Measurements from ENCODE around the gene PRXL2C.
"Not testable (repeated sequence)": the region's sequence is repeated elsewhere in the genome, so short reads cannot be mapped to it uniquely, and the experiment has no call there.

PRXL2C gene

GRCh38 chr9:96655198-96655851, at the start of gene PRXL2C:
Gene PRXL2C (minus strand): TSS chr9:96655317. CDS start chr9:96655281, 36 bp downstream.
- Histone ChIP-seq H3F3A (ENCODE audit: low read depth) (no peaks in the 10 kb centered on the region), H3K9me2 (replicated peaks; ENCODE audit: low read depth, low read length) (no peaks in the 10 kb centered on the region), H4K20me1 (ENCODE audit: insufficient read depth, low read length, poor library complexity, severe bottlenecking) (no peaks in the 10 kb centered on the region), H3K9ac (ENCODE audit: low read depth, low read length, poor library complexity, severe bottlenecking) (no peak within 1 kb of the TSS), H3K79me2 (ENCODE audit: insufficient read depth, low read length) (no peaks in the 10 kb centered on the region), H3K4me1 (ENCODE audit: insufficient read depth, low read length, poor library complexity, severe bottlenecking) (no peaks in the 10 kb centered on the region), H3K9me3 (ENCODE audit: insufficient read depth, low read depth, low read length) (no peaks in the 10 kb centered on the region), H3K4me3 (ENCODE audit: low read length, poor library complexity, severe bottlenecking) (no peak within 1 kb of the TSS), H2AFZ (ENCODE audit: low read length) (no peak within 1 kb of the TSS), H3K27me3 (ENCODE audit: insufficient read depth, low read length, poor library complexity, severe bottlenecking) (no peaks in the 10 kb centered on the region), H3K4me2 (ENCODE audit: low read depth, low read length, poor library complexity, severe bottlenecking) (no peak within 1 kb of the TSS), H3K36me3 (ENCODE audit: insufficient read depth, low read length) (no peaks in the 10 kb centered on the region)
- TF ChIP-seq EZH2phosphoT487 (IDR thresholded peaks at IDR 0.05; ENCODE audit: borderline replicate concordance) (no peak), CTCF (conservative IDR thresholded peaks at IDR 0.05; ENCODE audit: low read length) (no peak)

DNA sequence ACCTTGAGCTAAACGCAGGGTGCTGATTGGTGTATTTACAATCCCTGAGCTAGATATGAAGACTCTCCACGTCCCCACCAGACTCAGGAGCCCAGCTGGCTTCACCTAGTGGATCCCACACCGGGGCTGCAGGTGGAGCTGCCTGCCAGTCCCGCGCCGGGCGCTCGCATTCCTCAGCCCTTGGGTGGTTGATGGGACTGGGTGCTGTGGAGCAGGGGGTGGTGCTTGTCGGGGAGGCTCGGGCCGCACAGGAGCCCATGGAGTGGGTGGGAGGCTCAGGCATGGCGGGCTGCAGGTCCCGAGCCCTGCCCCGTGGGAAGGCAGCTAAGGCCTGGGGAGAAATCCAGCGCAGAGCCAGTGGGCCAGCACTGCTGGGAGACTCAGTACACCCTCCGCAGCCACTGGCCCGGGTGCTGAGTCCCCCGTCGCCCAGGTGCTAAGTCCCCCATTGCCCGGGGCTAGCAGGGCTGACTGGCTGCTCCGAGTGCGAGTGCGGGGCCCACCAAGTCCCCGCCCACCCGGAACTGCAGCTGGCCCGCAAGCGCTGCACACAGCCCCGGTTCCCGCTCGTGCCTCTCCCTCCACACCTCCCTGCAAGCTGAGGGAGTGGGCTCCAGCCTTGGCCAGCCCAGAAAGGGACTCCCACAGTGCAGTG, 45.7 kb upstream of the PRXL2C start:
- H3K9me2 ChIP-seq (replicated peaks; ENCODE audit: low read depth, low read length); H2AFZ ChIP-seq (ENCODE audit: low read length); H3K4me2 ChIP-seq (ENCODE audit: low read depth, low read length, poor library complexity, severe bottlenecking); H3F3A ChIP-seq (ENCODE audit: low read depth); H4K20me1 ChIP-seq (ENCODE audit: insufficient read depth, low read length, poor library complexity, severe bottlenecking); H3K27me3 ChIP-seq (ENCODE audit: insufficient read depth, low read length, poor library complexity, severe bottlenecking); H3K9me3 ChIP-seq (ENCODE audit: insufficient read depth, low read depth, low read length); H3K79me2 ChIP-seq (ENCODE audit: insufficient read depth, low read length); H3K4me1 ChIP-seq (ENCODE audit: insufficient read depth, low read length, poor library complexity, severe bottlenecking); H3K4me3 ChIP-seq (ENCODE audit: low read length, poor library complexity, severe bottlenecking); H3K9ac ChIP-seq (ENCODE audit: low read depth, low read length, poor library complexity, severe bottlenecking); H3K36me3 ChIP-seq (ENCODE audit: insufficient read depth, low read length): not testable (repeated sequence)

- Histone ChIP-seq H3K36me3 (ENCODE audit: insufficient read depth, low read length) (no peaks in the 10 kb centered on the region), H3F3A (ENCODE audit: low read depth) (no peaks in the 10 kb centered on the region), H2AFZ (ENCODE audit: low read length) (no peak overlapping the region), H3K4me2 (ENCODE audit: low read depth, low read length, poor library complexity, severe bottlenecking) (no peak overlapping the region), H3K9me3 (ENCODE audit: insufficient read depth, low read depth, low read length) (peaks cover 4% of the 10 kb centered on the region; the same call in 1 of the 2 replicates), H3K27me3 (ENCODE audit: insufficient read depth, low read length, poor library complexity, severe bottlenecking) (no peaks in the 10 kb centered on the region), H3K9ac (ENCODE audit: low read depth, low read length, poor library complexity, severe bottlenecking) (no peak overlapping the region), H3K4me3 (ENCODE audit: low read length, poor library complexity, severe bottlenecking) (no peak overlapping the region), H3K79me2 (ENCODE audit: insufficient read depth, low read length) (no peaks in the 10 kb centered on the region), H4K20me1 (ENCODE audit: insufficient read depth, low read length, poor library complexity, severe bottlenecking) (no peaks in the 10 kb centered on the region), H3K9me2 (replicated peaks; ENCODE audit: low read depth, low read length) (no peaks in the 10 kb centered on the region), H3K4me1 (ENCODE audit: insufficient read depth, low read length, poor library complexity, severe bottlenecking) (no peaks in the 10 kb centered on the region)
- TF ChIP-seq EZH2phosphoT487 (IDR thresholded peaks at IDR 0.05; ENCODE audit: borderline replicate concordance) (no peak), CTCF (conservative IDR thresholded peaks at IDR 0.05; ENCODE audit: low read length) (no peak)
Measured at GRCh38 chr9:96691326-96691725, 36.2 kb upstream of the PRXL2C start.

Data from Loucy (cell line).